ENCODE measurements around the gene ATP2A3. TPM values are rescaled to one million over a fixed set of nuclear protein-coding genes. Genes with fewer than 3 reads are reported as not detected.

The ATP2A3 gene
- total RNA-seq, 1 experiment from 2014 or later = 3.3 TPM

GRCh38 chr17:3882276-3882675 is 82.0 kb downstream of the ATP2A3 start:
- no peak overlapping the region for H3K4me3 ChIP-seq (ENCODE audit: low read length)
- H3K36me3 ChIP-seq (ENCODE audit: low read depth, low read length) = no peaks in the 10 kb centered on the region; the same call in 1 of the 2 replicates
- no peak overlapping the region for H3K9ac ChIP-seq (ENCODE audit: low read length)
- H3K4me1 ChIP-seq (ENCODE audit: insufficient read depth, low read length) = 0 out of 2 replicates have a peak, but pooled peaks cover under 1% of the 10 kb centered on the region
- no peaks in the 10 kb centered on the region for H3K27me3 ChIP-seq (ENCODE audit: low read length)
- H3K4me2 ChIP-seq (ENCODE audit: low read length) = no peak overlapping the region
- peaks cover 7% of the 10 kb centered on the region for H3K79me2 ChIP-seq (ENCODE audit: low read length)
- intact Hi-C loops (cut with micrococcal nuclease) = no loop called here
- CTCF ChIA-PET = no interaction called here
- TF ChIP-seq EZH2 (IDR thresholded peaks at IDR 0.05; ENCODE audit: low read length, unreplicated experiment) (no peak), EZH2phosphoT487 (IDR thresholded peaks at IDR 0.05; ENCODE audit: borderline replicate concordance, low read length) (no peak), CTCF (conservative IDR thresholded peaks at IDR 0.05; ENCODE audit: low read depth, low read length) (no peak)
- DNase-seq = no peak
- POLR2A ChIA-PET (ENCODE audit: unreplicated experiment) = no interaction called here
- H3K9me2 ChIP-seq (replicated peaks; ENCODE audit: low read length) = no peaks in the 10 kb centered on the region
- H3K27ac ChIP-seq (ENCODE audit: low read length) = no peak overlapping the region
- H4K20me1 ChIP-seq (ENCODE audit: low read length) = no peaks in the 10 kb centered on the region
- no peak overlapping the region for H2AFZ ChIP-seq (ENCODE audit: low read length)
- no TSS peak for BruUV-seq (replicated peaks)
- H3K9me3 ChIP-seq (ENCODE audit: low read length) = no peaks in the 10 kb centered on the region
- no peaks in the 10 kb centered on the region for H3F3A ChIP-seq (ENCODE audit: low read length, unreplicated experiment)
- no peak for ATAC-seq

GRCh38 chr17:3880983-3881382 is 83.3 kb downstream of the ATP2A3 start:
- no peak for ATAC-seq
- Histone ChIP-seq H3K36me3 (ENCODE audit: low read depth, low read length) (no peaks in the 10 kb centered on the region; the same call in 1 of the 2 replicates), H2AFZ (ENCODE audit: low read length) (no peak overlapping the region), H3K27ac (ENCODE audit: low read length) (no peak overlapping the region), H3K9me3 (ENCODE audit: low read length) (no peaks in the 10 kb centered on the region), H4K20me1 (ENCODE audit: low read length) (no peaks in the 10 kb centered on the region), H3K27me3 (ENCODE audit: low read length) (no peaks in the 10 kb centered on the region), H3K4me2 (ENCODE audit: low read length) (no peak overlapping the region), H3K9me2 (replicated peaks; ENCODE audit: low read length) (no peaks in the 10 kb centered on the region), H3K79me2 (ENCODE audit: low read length) (no peaks in the 10 kb centered on the region), H3F3A (ENCODE audit: low read length, unreplicated experiment) (no peaks in the 10 kb centered on the region), H3K4me3 (ENCODE audit: low read length) (no peak overlapping the region), H3K9ac (ENCODE audit: low read length) (no peak overlapping the region), H3K4me1 (ENCODE audit: insufficient read depth, low read length) (no peaks in the 10 kb centered on the region)
- ChIA-PET CTCF (no interaction called here), POLR2A (ENCODE audit: unreplicated experiment) (no interaction called here)
- TF ChIP-seq EZH2 (IDR thresholded peaks at IDR 0.05; ENCODE audit: low read length, unreplicated experiment) (no peak), CTCF (conservative IDR thresholded peaks at IDR 0.05; ENCODE audit: low read depth, low read length) (no peak), EZH2phosphoT487 (IDR thresholded peaks at IDR 0.05; ENCODE audit: borderline replicate concordance, low read length) (no peak)
- intact Hi-C loops (cut with micrococcal nuclease) = no loop called here
- BruUV-seq (replicated peaks) = no TSS peak
- no peak for DNase-seq

- DNase-seq = no peak
- ChIA-PET POLR2A (ENCODE audit: unreplicated experiment) (no interaction called here), CTCF (interaction anchor here (0.7 kb wide), 1 partner anchor 33 kb away, joined by 3 read pairs; the partner anchor contains the start of gene NCBP3)
- no peaks in the 10 kb centered on the region; the same call in 1 of the 2 replicates for H3K36me3 ChIP-seq (ENCODE audit: low read depth, low read length)
- H3K4me2 ChIP-seq (ENCODE audit: low read length) = no peak overlapping the region
- H2AFZ ChIP-seq (ENCODE audit: low read length) = no peak overlapping the region
- no peak for ATAC-seq
- no peak overlapping the region for H3K4me3 ChIP-seq (ENCODE audit: low read length)
- H3K9me2 ChIP-seq (replicated peaks; ENCODE audit: low read length) = no peaks in the 10 kb centered on the region
- H3K9ac ChIP-seq (ENCODE audit: low read length) = no peak overlapping the region
- no peaks in the 10 kb centered on the region for H3K79me2 ChIP-seq (ENCODE audit: low read length)
- no peaks in the 10 kb centered on the region for H3K4me1 ChIP-seq (ENCODE audit: insufficient read depth, low read length)
- no peaks in the 10 kb centered on the region for H3K27me3 ChIP-seq (ENCODE audit: low read length)
- no peak overlapping the region for H3K27ac ChIP-seq (ENCODE audit: low read length)
- TF ChIP-seq CTCF (conservative IDR thresholded peaks at IDR 0.05; ENCODE audit: low read depth, low read length) = no peak
- TF ChIP-seq EZH2phosphoT487 (IDR thresholded peaks at IDR 0.05; ENCODE audit: borderline replicate concordance, low read length) = no peak
- no peak for TF ChIP-seq EZH2 (IDR thresholded peaks at IDR 0.05; ENCODE audit: low read length, unreplicated experiment)
- intact Hi-C loops (cut with micrococcal nuclease) = no loop called here
- no peaks in the 10 kb centered on the region for H3F3A ChIP-seq (ENCODE audit: low read length, unreplicated experiment)
- no peaks in the 10 kb centered on the region for H4K20me1 ChIP-seq (ENCODE audit: low read length)
- no peaks in the 10 kb centered on the region for H3K9me3 ChIP-seq (ENCODE audit: low read length)
- BruUV-seq (replicated peaks) = no TSS peak
Observed at GRCh38 chr17:3879591-3880417, 84.4 kb downstream of the ATP2A3 start.
